HG02840 (cell line): ENCODE measurements around the gene RAX.

Source experiments
- ATAC-seq: cut with Tn5 transposase; IDR thresholded peaks from one replicate; pipeline ENCODE4 v1.9.1; 2021; ENCODE audit warnings: mild to moderate bottlenecking, moderate library complexity, moderate number of reproducible peaks; ENCODE audit not compliant: unreplicated experiment, low FRiP score

RAX gene

GRCh38 chr18:59249199-59249774 is 24.0 kb downstream of the RAX start:
- no peak for ATAC-seq

GRCh38 chr18:59246796-59247195 is 26.5 kb downstream of the RAX start:
- no peak for ATAC-seq

GRCh38 chr18:59242906-59243305 is 30.3 kb downstream of the RAX start:
- ATAC-seq, result no peak

GRCh38 chr18:59239642-59240041 is 33.6 kb downstream of the RAX start:
- ATAC-seq, result no peak

GRCh38 chr18:59238385-59238784 is 34.9 kb downstream of the RAX start:
- ATAC-seq, result no peak

- ATAC-seq, result no peak
Measured at GRCh38 chr18:59233017-59233410, 40.2 kb downstream of the RAX start.

GRCh38 chr18:59232309-59233016 is 40.8 kb downstream of the RAX start:
- no peak for ATAC-seq

GRCh38 chr18:59231877-59232276 is 41.4 kb downstream of the RAX start:
- no peak for ATAC-seq

GRCh38 chr18:59231114-59231513 is 42.1 kb downstream of the RAX start:
- no peak for ATAC-seq

- ATAC-seq, result no peak
Measured at GRCh38 chr18:59229701-59230443, 43.4 kb downstream of the RAX start.

GRCh38 chr18:59229191-59229590 is 44.1 kb downstream of the RAX start:
- ATAC-seq, result no peak

- no peak for ATAC-seq
Measured at GRCh38 chr18:59228351-59228750, 44.9 kb downstream of the RAX start.

GRCh38 chr18:59222341-59222740 is 50.9 kb downstream of the RAX start:
- no peak for ATAC-seq

- no peak for ATAC-seq
Measured at GRCh38 chr18:59220784-59221765, 52.2 kb downstream of the RAX start.

- ATAC-seq, result no peak
Measured at GRCh38 chr18:59220164-59220783, 53.0 kb downstream of the RAX start.

- no peak for ATAC-seq
Measured at GRCh38 chr18:59219672-59220163, 53.5 kb downstream of the RAX start, which contains the start of gene GRP. Gene GRP (plus strand): TSS chr18:59220158. CDS start chr18:59220266, 108 bp downstream.

- no peak for ATAC-seq
Measured at GRCh38 chr18:59218018-59218417, 55.2 kb downstream of the RAX start.
